H9 (cell line): ENCODE results near the gene FAM241A. TPM values are rescaled to one million over a fixed set of nuclear protein-coding genes. Genes with fewer than 3 reads are reported as not detected.

ENCODE experiments used
- DNase-seq: peaks from one replicate; pipeline ENCODE4 v3.0.0-alpha.2; 2017
- H2AFZ ChIP-seq: one replicate; pipeline ENCODE4 v1.6.1; 2013; ENCODE audit warnings: mild to moderate bottlenecking, low read length, control low read depth, moderate library complexity
- H2AK5ac ChIP-seq: 2 replicates; pipeline ENCODE4 v1.6.1; 2013; ENCODE audit warnings: low read length, control low read depth, mixed read lengths; ENCODE audit not compliant: insufficient read length
- H2BK120ac ChIP-seq: one replicate; pipeline ENCODE4 v1.6.1; 2013; ENCODE audit warnings: low read depth, mild to moderate bottlenecking, low read length, control low read depth, inconsistent platforms; ENCODE audit not compliant: poor library complexity, severe bottlenecking
- H2BK12ac ChIP-seq: 2 replicates; pipeline ENCODE4 v1.6.1; 2013; ENCODE audit warnings: low read length, control low read depth, mixed read lengths, low read depth; ENCODE audit not compliant: insufficient read length
- H2BK15ac ChIP-seq: 2 replicates; pipeline ENCODE4 v1.6.1; 2013; ENCODE audit warnings: low read depth, low read length, control low read depth
- H2BK20ac ChIP-seq: one replicate; pipeline ENCODE4 v1.6.1; 2013; ENCODE audit warnings: low read depth, mild to moderate bottlenecking, low read length, control low read depth, inconsistent platforms; ENCODE audit not compliant: poor library complexity, severe bottlenecking
- H2BK5ac ChIP-seq: 2 replicates; pipeline ENCODE4 v1.6.1; 2013; ENCODE audit warnings: low read length, control low read depth, mixed read lengths; ENCODE audit not compliant: insufficient read length
- H3K14ac ChIP-seq: 2 replicates; pipeline ENCODE4 v1.6.1; 2013; ENCODE audit warnings: low read length, control low read depth; ENCODE audit not compliant: insufficient read depth
- H3K18ac ChIP-seq: 2 replicates; pipeline ENCODE4 v1.6.1; 2013; ENCODE audit warnings: low read depth, mild to moderate bottlenecking, mixed read lengths, low read length, control low read depth; ENCODE audit not compliant: insufficient read length
- H3K23ac ChIP-seq: 2 replicates; pipeline ENCODE4 v1.6.1; 2013; ENCODE audit warnings: low read length, control low read depth, mixed read lengths, low read depth; ENCODE audit not compliant: insufficient read length
- H3K23me2 ChIP-seq: 2 replicates; pipeline ENCODE4 v1.6.1; 2013; ENCODE audit warnings: low read depth, mild to moderate bottlenecking, mixed read lengths, low read length, control low read depth; ENCODE audit not compliant: insufficient read length, poor library complexity, severe bottlenecking
- H3K27ac ChIP-seq: 2 replicates; pipeline ENCODE4 v1.5.1; 2013; ENCODE audit warnings: low read length, control low read depth, mixed read lengths, low read depth; ENCODE audit not compliant: insufficient read length
- H3K27me3 ChIP-seq: 2 replicates; pipeline ENCODE4 v1.6.1; 2013; ENCODE audit warnings: low read length, control low read depth, inconsistent platforms; ENCODE audit not compliant: insufficient read depth
- H3K4ac ChIP-seq: 2 replicates; pipeline ENCODE4 v1.6.1; 2013; ENCODE audit warnings: low read depth, mild to moderate bottlenecking, control low read depth, inconsistent platforms, low read length, moderate library complexity
- H3K4me1 ChIP-seq: 2 replicates; pipeline ENCODE4 v1.6.1; 2013; ENCODE audit warnings: low read length, control low read depth, inconsistent platforms; ENCODE audit not compliant: insufficient read depth
- H3K4me2 ChIP-seq: 2 replicates; pipeline ENCODE4 v1.6.1; 2013; ENCODE audit warnings: low read length, control low read depth, mixed read lengths; ENCODE audit not compliant: insufficient read length, insufficient read depth
- H3K56ac ChIP-seq: 2 replicates; pipeline ENCODE4 v1.6.1; 2013; ENCODE audit warnings: low read depth, mild to moderate bottlenecking, mixed read lengths, low read length, control low read depth; ENCODE audit not compliant: insufficient read length
- H3K79me1 ChIP-seq: 2 replicates; pipeline ENCODE4 v1.6.1; 2013; ENCODE audit warnings: low read depth, mild to moderate bottlenecking, moderate library complexity, low read length, control low read depth, inconsistent platforms; ENCODE audit not compliant: insufficient read depth, poor library complexity, severe bottlenecking
- H3K79me2 ChIP-seq: 2 replicates; pipeline ENCODE4 v1.6.1; 2013; ENCODE audit warnings: low read length, control low read depth, inconsistent platforms; ENCODE audit not compliant: insufficient read depth
- H3K9ac ChIP-seq: 2 replicates; pipeline ENCODE4 v1.6.1; 2013; ENCODE audit warnings: low read length, control low read depth, mixed read lengths; ENCODE audit not compliant: insufficient read length; ENCODE audit errors: extremely low read depth
- H3K9me3 ChIP-seq: one replicate; pipeline ENCODE4 v1.6.1; 2013; ENCODE audit warnings: low read depth, low read length, inconsistent platforms; ENCODE audit not compliant: control insufficient read depth
- H3T11ph ChIP-seq: one replicate; pipeline ENCODE4 v1.6.1; 2013; ENCODE audit warnings: mild to moderate bottlenecking, low read length, control low read depth, inconsistent platforms
- H4K20me1 ChIP-seq: one replicate; pipeline ENCODE4 v1.6.1; 2013; ENCODE audit not compliant: control insufficient read depth, insufficient read length, insufficient read depth
- H4K5ac ChIP-seq: 2 replicates; pipeline ENCODE4 v1.6.1; 2013; ENCODE audit warnings: low read depth, mild to moderate bottlenecking, mixed read lengths, low read length, control low read depth; ENCODE audit not compliant: insufficient read length
- H4K8ac ChIP-seq: replicated peaks from 2 replicates; pipeline ENCODE4 v1.6.1; 2013; ENCODE audit warnings: low read length, control low read depth, mixed read lengths, low read depth; ENCODE audit not compliant: insufficient read length
- H4K91ac ChIP-seq: 2 replicates; pipeline ENCODE4 v1.6.1; 2013; ENCODE audit warnings: low read depth, mild to moderate bottlenecking, moderate library complexity, mixed read lengths, low read length, control low read depth; ENCODE audit not compliant: insufficient read length
- H3K27ac Mint-ChIP-seq, 3 experiments: 2 replicates in 2 of 3; 3 replicates in 1 of 3; pipeline ENCODE4 v1.8.0; 2020 to 2021; ENCODE audit warnings: mixed read lengths in 3 of 3, mild to moderate bottlenecking in 1 of 3, moderate library complexity in 1 of 3
- H3K27me3 Mint-ChIP-seq: 2 replicates; pipeline ENCODE4 v1.8.0; 2021; ENCODE audit warnings: low read depth, mild to moderate bottlenecking, moderate library complexity, mixed read lengths
- H3K36me3 Mint-ChIP-seq, 3 experiments: 2 replicates in 2 of 3; 3 replicates in 1 of 3; pipeline ENCODE4 v1.8.0; 2020 to 2021; ENCODE audit warnings: low read depth in 3 of 3, mixed read lengths in 3 of 3; ENCODE audit not compliant: insufficient read depth in 1 of 3
- H3K4me1 Mint-ChIP-seq, 2 experiments: 2 replicates each; pipeline ENCODE4 v1.8.0; 2020; ENCODE audit warnings: mixed read lengths in 2 of 2
- H3K4me3 Mint-ChIP-seq, 2 experiments: 2 replicates in 1 of 2; 3 replicates in 1 of 2; pipeline ENCODE4 v1.8.0; 2020 to 2021; ENCODE audit warnings: mild to moderate bottlenecking in 2 of 2, mixed read lengths in 2 of 2, moderate library complexity in 1 of 2
- H3K9me3 Mint-ChIP-seq, 2 experiments: 2 replicates in 1 of 2; 3 replicates in 1 of 2; pipeline ENCODE4 v1.8.0; 2020; ENCODE audit warnings: mild to moderate bottlenecking in 2 of 2, mixed read lengths in 2 of 2, moderate library complexity in 1 of 2
- WGBS: extraction: QIAGEN DNeasy Blood & Tissue Kit; methylation state at CpG from one replicate; pipeline ENCODE4 v1.1.7; 2013; ENCODE audit warnings: missing lambda C conversion rate, low lambda C conversion rate, mixed read lengths; ENCODE audit not compliant: insufficient read length; ENCODE audit errors: extremely low coverage; 5-methylcytosine and 5-hydroxymethylcytosine counted together
- total RNA-seq: library from RNA; stranded (reverse); gene quantifications from 2 replicates; pipeline ENCODE4 v1.2.1, GENCODE V29; 2021
- TF ChIP-seq, protein P1 (sequence below): fragments of 200-600 bp; sonication (generic); conservative IDR thresholded peaks from 3 replicates; pipeline ENCODE4 v1.8.0; 2021; ENCODE audit warnings: antibody characterized with exemption, mild to moderate bottlenecking

FAM241A gene
- total RNA-seq, 1 experiment from 2014 or later = 0.13 TPM

- Histone ChIP-seq H2BK120ac (no peak overlapping the region), H3K23ac (no peak overlapping the region), H2AFZ (no peak overlapping the region), H3K9me3 (no peaks in the 10 kb centered on the region), H3K4me1 (peaks cover 4% of the 10 kb centered on the region; the same call in 1 of the 2 replicates), H3K14ac (no peak overlapping the region), H2AK5ac (no peak overlapping the region), H2BK15ac (no peak overlapping the region), H3K27ac (no peak overlapping the region), H4K91ac (no peak overlapping the region), H4K8ac (no peak overlapping the region), H2BK20ac (no peak overlapping the region), H3K18ac (no peak overlapping the region), H3K4ac (no peak overlapping the region), H3K4me2 (no peak overlapping the region), H3K23me2 (no peaks in the 10 kb centered on the region), H3K9ac (no peak overlapping the region), H2BK12ac (no peak overlapping the region), H4K20me1 (no peaks in the 10 kb centered on the region), H3K27me3 (no peaks in the 10 kb centered on the region), H4K5ac (no peak overlapping the region), H3K56ac (no peak overlapping the region), H3K79me1 (no peaks in the 10 kb centered on the region), H2BK5ac (no peak overlapping the region), H3K79me2 (no peaks in the 10 kb centered on the region), H3T11ph (no peak overlapping the region)
- TF ChIP-seq, protein P1, sequence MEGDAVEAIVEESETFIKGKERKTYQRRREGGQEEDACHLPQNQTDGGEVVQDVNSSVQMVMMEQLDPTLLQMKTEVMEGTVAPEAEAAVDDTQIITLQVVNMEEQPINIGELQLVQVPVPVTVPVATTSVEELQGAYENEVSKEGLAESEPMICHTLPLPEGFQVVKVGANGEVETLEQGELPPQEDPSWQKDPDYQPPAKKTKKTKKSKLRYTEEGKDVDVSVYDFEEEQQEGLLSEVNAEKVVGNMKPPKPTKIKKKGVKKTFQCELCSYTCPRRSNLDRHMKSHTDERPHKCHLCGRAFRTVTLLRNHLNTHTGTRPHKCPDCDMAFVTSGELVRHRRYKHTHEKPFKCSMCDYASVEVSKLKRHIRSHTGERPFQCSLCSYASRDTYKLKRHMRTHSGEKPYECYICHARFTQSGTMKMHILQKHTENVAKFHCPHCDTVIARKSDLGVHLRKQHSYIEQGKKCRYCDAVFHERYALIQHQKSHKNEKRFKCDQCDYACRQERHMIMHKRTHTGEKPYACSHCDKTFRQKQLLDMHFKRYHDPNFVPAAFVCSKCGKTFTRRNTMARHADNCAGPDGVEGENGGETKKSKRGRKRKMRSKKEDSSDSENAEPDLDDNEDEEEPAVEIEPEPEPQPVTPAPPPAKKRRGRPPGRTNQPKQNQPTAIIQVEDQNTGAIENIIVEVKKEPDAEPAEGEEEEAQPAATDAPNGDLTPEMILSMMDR = no peak
- Mint-ChIP-seq H3K4me1 (peaks cover 8% of the 10 kb centered on the region in 2 experiments), H3K36me3 (no peaks in the 10 kb centered on the region; a peak in 1 of 7 replicates), H3K4me3 (no peak overlapping the region), H3K9me3 (no peaks in the 10 kb centered on the region), H3K27ac (no peak overlapping the region), H3K27me3 (no peaks in the 10 kb centered on the region)
- DNase-seq = no peak
- no CpG with 5 or more reads among the region's 1 CpG for WGBS
Measured at GRCh38 chr4:112199041-112199440, 53.8 kb downstream of the FAM241A start.
